ENCODE results near the gene SPP1.
A peak's percentile ranks its signal among the peaks of the same experiment; 100 is the strongest.
"Not testable (repeated sequence)": the region's sequence is repeated elsewhere in the genome, so short reads cannot be mapped to it uniquely, and the experiment has no call there.

Gene SPP1

GRCh38 chr4:87975466-87975865, at the start of gene SPP1:
SPP1 (plus strand) TSS chr4:87975714; CDS start chr4:87976896, 1,182 bp downstream.
- peak in 1 of 2 experiments; percentile 8 for DNase-seq (ENCODE audit: low read depth in 2 of 2)

- DNase-seq (ENCODE audit: low read depth in 2 of 2) = no peak
Measured at GRCh38 chr4:87926554-87927098, 48.9 kb upstream of the SPP1 start.

- DNase-seq (ENCODE audit: low read depth in 2 of 2) = no peak
Measured at GRCh38 chr4:87930629-87931028, 44.9 kb upstream of the SPP1 start.

- no peak for DNase-seq (ENCODE audit: low read depth in 2 of 2)
Measured at GRCh38 chr4:87931932-87932331, 43.6 kb upstream of the SPP1 start.

- no peak for DNase-seq (ENCODE audit: low read depth in 2 of 2)
Measured at GRCh38 chr4:87932718-87933141, 42.8 kb upstream of the SPP1 start.

- DNase-seq (ENCODE audit: low read depth in 2 of 2) = no peak
Measured at GRCh38 chr4:87933337-87933736, 42.2 kb upstream of the SPP1 start.

- DNase-seq (ENCODE audit: low read depth in 2 of 2) = no peak
Measured at GRCh38 chr4:87934157-87934704, 41.3 kb upstream of the SPP1 start.

GRCh38 chr4:87934973-87935372, 40.5 kb upstream of the SPP1 start:
- no peak for DNase-seq (ENCODE audit: low read depth in 2 of 2)

GRCh38 chr4:87935954-87936353, 39.6 kb upstream of the SPP1 start:
- DNase-seq (ENCODE audit: low read depth in 2 of 2) = not testable (repeated sequence)

GRCh38 chr4:87937523-87937922, 38.0 kb upstream of the SPP1 start:
- no peak for DNase-seq (ENCODE audit: low read depth in 2 of 2)

GRCh38 chr4:87938746-87939145, 36.8 kb upstream of the SPP1 start:
- DNase-seq (ENCODE audit: low read depth in 2 of 2) = no peak

- no peak for DNase-seq (ENCODE audit: low read depth in 2 of 2)
Measured at GRCh38 chr4:87939978-87940690, 35.4 kb upstream of the SPP1 start.

GRCh38 chr4:87940809-87941208, 34.7 kb upstream of the SPP1 start:
- DNase-seq (ENCODE audit: low read depth in 2 of 2) = not testable (repeated sequence)

- DNase-seq (ENCODE audit: low read depth in 2 of 2) = no peak
Measured at GRCh38 chr4:87941537-87942392, 33.7 kb upstream of the SPP1 start.

- DNase-seq (ENCODE audit: low read depth in 2 of 2) = no peak
Measured at GRCh38 chr4:87943660-87944149, 31.8 kb upstream of the SPP1 start.

- no peak for DNase-seq (ENCODE audit: low read depth in 2 of 2)
Measured at GRCh38 chr4:87944967-87945366, 30.5 kb upstream of the SPP1 start.

- DNase-seq (ENCODE audit: low read depth in 2 of 2) = no peak
Measured at GRCh38 chr4:87946766-87947165, 28.7 kb upstream of the SPP1 start.

GRCh38 chr4:87947381-87948160, 27.9 kb upstream of the SPP1 start:
- no peak for DNase-seq (ENCODE audit: low read depth in 2 of 2)

GRCh38 chr4:87949961-87950360, 25.6 kb upstream of the SPP1 start:
- DNase-seq (ENCODE audit: low read depth in 2 of 2) = no peak

GRCh38 chr4:87950493-87950892, 25.0 kb upstream of the SPP1 start:
- no peak for DNase-seq (ENCODE audit: low read depth in 2 of 2)

GRCh38 chr4:87950936-87951511, 24.5 kb upstream of the SPP1 start:
- no peak for DNase-seq (ENCODE audit: low read depth in 2 of 2)

Data from stimulated activated CD4-positive, alpha-beta T cell treated with anti-CD3 and anti-CD28 coated beads, Interleukin-12 subunit alpha, Interleukin-12 subunit beta, amount 100 ng/mL, for 24 hours (primary cell).